ENCODE measurements around the gene ZSWIM3. TPM values are rescaled to one million over a fixed set of nuclear protein-coding genes. Genes with fewer than 3 reads are reported as not detected.

The ZSWIM3 gene
- total and polyA plus RNA-seq, 3 donors from 2014 or later, result 8.0 to 12.8 (median 9.3) TPM

DNA sequence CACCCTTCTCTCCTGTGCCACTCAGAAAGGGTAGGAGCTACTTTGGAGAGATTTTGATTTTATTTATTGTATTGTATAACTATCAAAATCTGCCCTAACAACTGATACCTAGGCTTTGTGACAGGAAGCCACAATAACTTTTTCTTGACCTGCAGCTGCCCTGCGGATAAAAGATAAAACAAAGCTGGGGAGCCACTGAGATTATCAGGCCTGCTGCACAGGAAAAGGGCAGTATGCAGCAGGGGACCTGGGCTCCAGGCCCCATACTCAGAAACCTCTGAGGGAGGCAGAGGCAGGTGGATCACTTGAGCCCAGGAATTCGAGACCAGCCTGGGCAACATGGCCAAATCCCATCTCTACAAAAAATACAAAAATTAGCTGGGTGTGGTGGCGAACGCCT, 24.8 kb upstream of the ZSWIM3 start:
- intact Hi-C loops (cut with DNase I; ENCODE audit: low total_unique reads), result no loop called here
- TF ChIP-seq CTCF (IDR thresholded peaks at IDR 0.05) (no peak), POLR2A (IDR thresholded peaks at IDR 0.05) (no peak)
- WGBS, 2 donors, result 58 to 75% methylated on average over 4 of the region's 4 CpGs
- Histone ChIP-seq H3K4me1 (peaks cover 35% of the 10 kb centered on the region), H3K4me3 (no peak overlapping the region), H3K27ac (peak overlapping the region; percentile 92 to 95), H3K27me3 (no peaks in the 10 kb centered on the region), H3K9me3 (no peaks in the 10 kb centered on the region), H3K36me3 (ENCODE audit: low read depth, missing control alignments) (no peaks in the 10 kb centered on the region)
- DNase-seq, result no peak

- 3 to 7% methylated on average over 11 to 35 of the region's 35 CpGs for WGBS, 2 donors
- no peak for TF ChIP-seq POLR2A (IDR thresholded peaks at IDR 0.05)
- TF ChIP-seq CTCF (IDR thresholded peaks at IDR 0.05), result no peak
- H3K36me3 ChIP-seq (ENCODE audit: low read depth, missing control alignments), result no peaks in the 10 kb centered on the region
- H3K27ac ChIP-seq, result peak within 1 kb of the TSS; percentile 92 to 95
- H3K9me3 ChIP-seq, result no peaks in the 10 kb centered on the region
- intact Hi-C loops (cut with DNase I; ENCODE audit: low total_unique reads), result no loop called here
- peak; percentile 85 for DNase-seq
- H3K27me3 ChIP-seq, result no peaks in the 10 kb centered on the region
- H3K4me1 ChIP-seq, result peaks cover 33% of the 10 kb centered on the region
- peak within 1 kb of the TSS; percentile 83 to 84 for H3K4me3 ChIP-seq
Measured at GRCh38 chr20:45833030-45833882, 24.2 kb upstream of the ZSWIM3 start, which contains the start of gene SNX21. SNX21 (plus strand) TSS chr20:45833799; CDS start chr20:45833920, 121 bp downstream.

DNA sequence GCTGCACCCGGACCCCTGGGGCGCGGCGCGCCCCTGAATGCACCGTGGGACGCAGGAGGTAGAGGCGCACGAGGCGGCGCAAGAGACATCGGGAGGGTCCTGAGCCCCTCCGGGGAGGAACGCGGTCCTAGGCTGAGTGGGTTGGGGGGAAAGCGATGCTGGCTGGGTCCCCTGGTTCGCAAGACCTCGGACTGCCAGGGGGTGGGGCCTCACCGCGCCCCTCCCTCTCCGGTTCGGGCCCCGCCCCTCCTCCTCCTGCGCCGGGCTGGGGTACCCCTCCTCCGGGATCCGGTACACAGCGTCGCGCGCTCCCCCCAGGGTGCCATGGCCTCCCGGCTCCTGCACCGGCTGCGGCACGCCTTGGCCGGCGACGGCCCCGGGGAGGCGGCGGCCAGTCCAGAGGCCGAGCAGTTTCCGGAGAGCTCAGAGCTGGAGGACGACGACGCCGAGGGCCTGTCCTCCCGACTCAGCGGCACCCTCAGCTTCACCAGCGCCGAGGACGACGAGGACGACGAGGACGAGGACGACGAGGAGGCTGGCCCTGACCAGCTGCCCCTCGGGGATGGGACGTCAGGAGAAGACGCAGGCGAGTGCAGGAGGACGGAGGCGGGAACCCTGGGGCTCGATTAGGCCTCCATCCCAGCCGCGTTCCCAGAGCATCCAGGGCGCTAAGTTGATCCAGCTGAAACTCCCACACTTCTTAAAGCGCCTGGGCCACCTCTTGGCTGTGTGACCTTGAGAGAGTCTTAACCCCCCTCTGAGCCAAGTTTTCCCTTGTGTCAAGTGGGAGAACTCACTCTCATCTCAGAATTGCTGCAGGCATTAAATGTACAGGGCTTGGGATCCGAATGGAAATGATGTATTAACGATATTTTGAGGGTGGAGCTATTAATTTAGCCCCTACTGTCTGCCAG, 23.3 kb upstream of the ZSWIM3 start:
- intact Hi-C loops (cut with DNase I; ENCODE audit: low total_unique reads), result no loop called here
- H3K4me1 ChIP-seq, result peaks cover 27% of the 10 kb centered on the region
- peak overlapping the region; percentile 83 to 84 for H3K4me3 ChIP-seq
- H3K27me3 ChIP-seq, result no peaks in the 10 kb centered on the region
- no peaks in the 10 kb centered on the region for H3K9me3 ChIP-seq
- DNase-seq, result peak; percentile 84
- WGBS, 2 donors, result 1% methylated on average over 24 to 70 of the region's 71 CpGs
- peak overlapping the region; percentile 92 to 95 for H3K27ac ChIP-seq
- no peaks in the 10 kb centered on the region for H3K36me3 ChIP-seq (ENCODE audit: low read depth, missing control alignments)
- TF ChIP-seq CTCF (IDR thresholded peaks at IDR 0.05) (no peak), POLR2A (IDR thresholded peaks at IDR 0.05) (no peak)

DNA sequence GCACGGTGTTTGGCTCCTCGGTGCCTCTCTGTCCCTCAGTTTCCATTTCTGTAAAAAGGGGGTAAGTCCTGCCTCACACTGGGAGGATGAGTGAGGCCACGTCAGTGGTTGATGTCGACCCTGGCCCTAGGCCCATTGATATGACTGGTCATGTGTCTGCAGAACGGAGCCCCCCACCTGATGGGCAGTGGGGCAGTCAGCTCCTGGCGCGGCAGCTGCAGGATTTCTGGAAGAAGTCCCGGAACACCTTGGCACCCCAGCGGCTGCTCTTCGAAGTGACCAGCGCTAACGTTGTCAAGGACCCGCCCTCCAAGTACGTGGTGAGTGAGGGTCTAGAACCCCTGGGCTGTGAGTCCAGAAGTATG, 22.6 kb upstream of the ZSWIM3 start:
- intact Hi-C loops (cut with DNase I; ENCODE audit: low total_unique reads), result no loop called here
- Histone ChIP-seq H3K36me3 (ENCODE audit: low read depth, missing control alignments) (no peaks in the 10 kb centered on the region), H3K27ac (peak overlapping the region; percentile 92 to 95), H3K4me1 (peaks cover 27% of the 10 kb centered on the region), H3K4me3 (peak overlapping the region; percentile 83 to 84), H3K27me3 (no peaks in the 10 kb centered on the region), H3K9me3 (no peaks in the 10 kb centered on the region)
- TF ChIP-seq POLR2A (IDR thresholded peaks at IDR 0.05) (no peak), CTCF (IDR thresholded peaks at IDR 0.05) (no peak)
- WGBS, 2 donors, result 40 to 52% methylated on average over 6 to 14 of the region's 14 CpGs
- no peak for DNase-seq

Data from testis (tissue), 3 donors.